Left renal pelvis (tissue), 4 donors: ENCODE data around the gene TSPO. TPM values are rescaled to one million over a fixed set of nuclear protein-coding genes. Genes with fewer than 3 reads are reported as not detected.

Experiments used
- DNase-seq, 4 donors: peaks; one replicate each; pipeline ENCODE4 v3.0.0-alpha.2; 2013; ENCODE audit warnings: low read depth in 4 of 4, low spot score in 3 of 4
- polyA plus RNA-seq, 4 donors: library from polyadenylated mRNA; unstranded; fragments of 120-200 nt; gene quantifications; one replicate each; pipeline ENCODE4 v1.2.1, GENCODE V29; 2013; ENCODE audit not compliant: insufficient read length in 4 of 4

TSPO gene
- polyA plus RNA-seq, 4 donors: 18.4 to 36.3 (median 22.1) TPM

DNA sequence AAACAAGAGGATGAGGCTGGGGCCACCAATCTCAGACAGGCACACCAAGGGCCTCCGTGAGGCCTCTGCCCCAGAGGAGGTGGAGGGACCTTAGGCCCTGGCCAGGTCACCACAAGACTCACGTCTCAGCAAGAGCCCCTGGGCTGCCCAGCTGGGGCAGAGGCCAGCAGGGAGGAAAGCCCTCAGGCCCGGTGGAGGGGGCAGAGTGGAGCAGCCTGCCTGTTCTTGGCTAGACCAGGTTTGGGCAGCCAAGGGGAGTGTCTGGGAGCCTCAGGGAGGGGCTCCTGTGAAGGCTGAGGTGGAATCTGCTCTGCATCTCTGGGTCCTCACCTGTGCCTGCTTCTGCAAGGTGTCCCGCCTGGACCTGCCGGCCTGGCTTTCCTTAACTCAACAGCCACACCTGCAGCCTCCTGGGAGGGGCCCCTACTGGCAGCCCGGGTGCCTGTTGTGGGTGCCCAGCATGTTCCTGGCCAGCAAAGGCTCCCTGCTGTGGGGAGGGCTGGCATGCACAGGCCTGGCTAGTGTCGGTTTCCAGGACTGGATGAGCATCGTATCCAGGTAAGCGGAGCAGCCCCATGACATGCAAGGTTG is 23.7 kb downstream of the TSPO start:
- DNase-seq: no peak

DNA sequence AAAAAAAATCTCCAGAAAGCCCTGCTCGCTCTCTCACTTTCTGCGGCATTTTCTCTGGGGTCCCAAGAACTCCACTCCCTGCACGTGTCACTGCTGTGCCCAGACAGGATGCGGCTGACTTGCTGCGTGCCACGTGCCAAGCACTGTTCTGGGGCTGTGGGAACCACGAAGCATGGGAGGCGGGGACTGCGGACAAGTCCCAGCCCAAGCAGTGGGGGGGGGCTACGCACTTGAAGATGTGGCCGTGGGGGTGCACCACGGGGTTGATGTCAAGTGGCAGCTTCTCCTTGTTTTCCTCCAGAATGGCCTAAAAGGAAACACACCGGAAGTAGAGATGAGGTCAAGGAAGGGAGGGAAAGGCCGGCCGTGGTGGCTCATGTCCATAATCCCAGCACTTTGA is 24.7 kb downstream of the TSPO start:
- no peak for DNase-seq

DNA sequence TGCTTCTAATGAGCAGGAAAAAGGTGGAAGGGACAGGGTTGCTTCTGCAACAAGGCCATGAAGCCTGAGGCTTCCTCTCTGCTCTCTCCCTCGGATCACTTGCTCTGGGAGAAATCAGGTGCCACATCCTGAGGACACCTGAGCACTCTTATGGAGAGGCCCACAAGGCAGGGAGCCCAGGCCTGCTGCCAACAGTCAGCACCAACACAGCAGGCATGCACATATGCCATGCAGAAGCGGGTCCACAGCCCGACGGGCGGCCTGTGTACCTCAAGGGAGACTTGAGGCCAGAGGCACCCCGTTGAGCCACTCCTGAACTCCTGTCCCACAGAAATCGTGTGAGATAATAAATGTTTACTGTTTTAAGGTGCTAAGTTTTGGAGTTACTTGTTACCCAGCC is 26.1 kb downstream of the TSPO start:
- DNase-seq: no peak

DNA sequence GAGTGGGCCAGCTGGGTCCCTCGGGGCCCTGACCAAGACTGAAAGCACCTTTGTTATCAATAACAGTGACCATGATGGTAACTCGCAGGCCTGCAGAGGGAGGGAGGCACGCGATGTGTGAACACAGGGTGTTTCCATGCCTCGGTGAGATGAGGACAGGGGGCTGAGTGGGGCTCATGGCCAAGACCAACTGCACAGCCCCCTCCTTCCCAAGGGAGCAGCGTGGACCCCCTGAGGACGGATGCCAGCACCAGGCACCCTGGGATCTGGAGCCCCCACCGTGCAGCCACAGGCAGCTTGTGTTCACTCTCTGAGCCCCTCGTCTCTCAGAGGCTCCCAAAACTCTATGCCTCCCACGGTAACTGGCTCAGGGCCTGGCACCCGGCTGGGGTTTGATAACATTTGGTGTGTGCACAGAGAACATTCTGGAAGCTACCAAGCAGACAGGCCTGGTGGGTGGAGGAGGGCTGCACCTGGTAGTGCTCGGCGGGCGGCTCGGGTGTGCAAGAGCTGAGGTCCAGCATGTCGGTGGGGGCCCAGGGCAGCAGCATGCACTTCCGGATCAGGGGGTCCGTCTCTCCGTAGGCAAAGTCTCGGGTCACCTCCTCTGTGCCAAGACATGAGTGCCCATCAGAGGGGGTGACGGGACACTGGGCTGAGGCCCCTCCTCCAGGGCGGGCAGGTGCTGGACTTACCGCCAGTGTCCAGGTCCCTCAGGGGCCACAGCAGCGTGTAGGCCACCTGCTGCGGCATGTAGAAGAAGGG is 28.0 kb downstream of the TSPO start:
- DNase-seq: no peak

DNA sequence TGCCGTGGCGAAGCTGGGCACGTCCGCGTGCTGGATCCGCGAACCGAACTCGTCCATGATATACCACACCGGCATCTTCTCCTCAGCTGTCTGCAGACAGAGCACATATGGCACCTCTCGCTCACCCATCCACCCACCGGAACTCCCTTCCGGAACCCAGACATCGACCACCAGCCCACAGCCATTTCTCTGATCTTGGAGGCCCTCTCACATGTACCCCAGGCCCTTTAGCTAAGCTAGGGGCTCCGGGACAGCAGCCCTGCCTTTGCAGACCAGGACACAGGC is 28.5 kb downstream of the TSPO start:
- no peak for DNase-seq

DNA sequence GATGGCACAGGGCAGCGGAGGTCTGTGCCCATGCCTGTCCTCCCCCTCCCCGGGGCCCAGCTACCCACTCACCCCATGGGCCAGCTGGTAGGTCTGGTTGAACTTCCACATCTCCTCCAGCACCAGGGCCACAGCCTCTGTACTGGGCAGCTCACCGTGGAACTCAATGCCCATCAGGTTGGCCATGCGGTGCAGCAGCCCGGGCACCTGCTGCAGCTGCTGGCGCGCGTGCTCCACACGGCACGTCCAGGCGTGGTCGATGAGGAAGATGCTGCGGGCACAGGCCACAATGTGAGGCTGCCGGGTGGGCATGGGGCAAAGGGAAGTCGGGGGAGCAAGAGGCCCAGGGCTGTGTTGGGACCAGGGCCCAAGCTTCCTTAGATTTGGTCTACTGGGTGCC is 29.3 kb downstream of the TSPO start:
- DNase-seq: no peak

DNA sequence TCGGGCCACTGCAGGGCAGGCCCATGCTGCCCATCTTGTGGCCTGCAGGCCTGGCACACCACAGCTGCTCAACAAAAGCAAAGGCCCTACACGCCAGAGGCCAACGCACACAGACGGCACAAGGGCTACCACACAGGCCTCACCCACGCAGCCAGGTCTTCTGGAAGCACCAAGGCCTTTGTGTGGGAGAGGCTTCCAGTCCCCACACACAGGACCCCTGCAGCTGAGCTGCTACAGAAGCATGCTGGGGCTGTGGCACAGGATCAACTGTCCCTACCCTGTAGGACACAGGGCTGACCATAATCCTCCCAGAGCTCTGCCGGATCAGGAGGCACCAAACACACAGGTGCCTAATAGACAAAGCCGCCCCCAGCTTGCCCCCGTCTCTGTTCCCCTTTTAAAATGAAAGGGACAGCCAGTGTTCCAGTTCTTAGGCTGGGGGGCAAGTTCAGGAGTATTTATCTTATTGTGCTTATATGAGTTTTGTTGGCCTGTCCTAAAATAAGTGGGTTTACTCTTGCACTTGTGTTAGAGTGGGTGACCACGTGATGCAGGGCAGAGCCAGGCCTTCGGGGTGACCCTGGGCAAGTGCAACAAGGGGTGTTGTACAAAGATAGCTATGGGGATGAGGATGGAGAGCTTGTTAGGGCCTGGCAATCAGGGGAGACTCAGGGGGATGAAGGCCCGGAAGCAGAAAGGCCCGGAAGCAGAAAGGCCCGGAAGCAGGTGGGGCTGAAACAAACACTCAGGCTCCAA is 30.1 kb downstream of the TSPO start:
- DNase-seq: no peak

DNA sequence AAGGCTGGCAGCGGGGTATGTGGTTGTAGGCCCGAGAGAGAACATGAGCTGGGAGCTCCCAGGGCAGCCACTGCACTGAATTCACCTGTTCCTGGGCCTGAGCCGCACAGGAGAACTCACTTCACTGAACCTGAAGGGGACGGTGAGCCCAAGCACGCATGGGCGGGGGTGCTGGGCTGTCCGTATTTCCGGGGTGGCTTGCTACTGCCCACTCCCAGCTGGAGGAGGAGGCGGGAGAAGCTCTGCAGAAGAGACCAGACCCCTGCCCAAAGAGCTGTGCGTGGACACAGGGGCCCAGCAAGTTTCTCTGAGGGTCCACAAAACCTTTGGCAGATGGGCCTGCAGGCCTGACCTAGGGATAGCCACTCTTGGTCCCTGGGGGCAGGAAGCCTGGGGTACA is 30.8 kb downstream of the TSPO start:
- DNase-seq: no peak

DNA sequence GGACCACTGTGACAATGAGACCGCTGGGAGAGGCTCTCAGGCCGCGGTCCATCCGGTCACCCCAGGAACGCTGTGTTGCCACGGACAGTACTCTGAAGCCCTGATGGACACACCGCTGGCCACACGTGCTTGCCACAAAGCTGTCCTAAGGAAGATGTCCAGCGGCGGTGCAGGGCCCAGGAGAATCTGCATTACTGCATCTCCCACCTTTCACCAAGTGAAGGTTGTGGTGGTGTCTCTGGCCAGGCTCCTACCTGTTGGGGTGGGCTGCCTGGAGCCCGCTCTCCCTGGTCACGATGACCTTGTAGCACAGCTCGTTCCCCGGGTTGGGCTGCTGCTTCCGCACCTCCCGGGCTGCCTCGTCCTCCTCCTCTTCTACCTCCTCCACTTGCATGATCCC is 31.4 kb downstream of the TSPO start:
- DNase-seq: no peak

DNA sequence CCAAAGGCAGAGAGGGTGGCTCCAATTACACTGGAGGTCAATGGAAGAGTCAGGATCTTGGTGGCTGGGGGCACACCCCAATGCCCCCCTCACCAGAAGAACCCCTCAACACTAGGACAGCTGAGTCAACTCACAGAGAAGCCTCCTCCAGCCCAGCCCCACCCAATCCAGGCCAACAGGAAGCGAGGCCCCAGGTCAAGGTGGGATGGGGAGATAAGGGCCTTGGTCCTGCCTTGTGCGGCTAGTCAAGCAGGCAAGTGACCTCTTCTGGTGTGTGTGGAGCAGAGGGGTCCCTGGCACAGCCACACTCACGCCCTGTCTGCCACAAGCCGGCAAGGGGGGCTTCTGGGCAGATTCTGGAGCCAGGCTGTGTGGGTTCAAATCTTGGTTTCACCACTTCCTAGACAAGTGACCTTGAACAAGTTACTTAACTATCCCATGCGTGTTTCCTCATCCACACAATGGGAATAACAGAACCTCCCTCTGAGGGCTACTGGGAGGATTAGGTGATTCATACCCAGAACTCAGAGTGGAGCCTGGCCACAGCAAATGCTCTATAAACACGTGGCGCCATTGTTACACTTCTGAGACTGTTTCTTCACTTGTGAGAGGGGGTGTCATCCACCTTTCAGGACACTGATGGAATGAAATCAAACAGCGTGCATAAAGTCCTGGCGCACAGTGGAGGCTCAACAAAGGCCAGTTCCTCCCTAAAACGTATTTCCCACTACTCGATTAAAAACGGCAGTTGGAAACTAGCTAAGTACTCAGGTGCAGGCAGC is 32.3 kb downstream of the TSPO start:
- DNase-seq: no peak

DNA sequence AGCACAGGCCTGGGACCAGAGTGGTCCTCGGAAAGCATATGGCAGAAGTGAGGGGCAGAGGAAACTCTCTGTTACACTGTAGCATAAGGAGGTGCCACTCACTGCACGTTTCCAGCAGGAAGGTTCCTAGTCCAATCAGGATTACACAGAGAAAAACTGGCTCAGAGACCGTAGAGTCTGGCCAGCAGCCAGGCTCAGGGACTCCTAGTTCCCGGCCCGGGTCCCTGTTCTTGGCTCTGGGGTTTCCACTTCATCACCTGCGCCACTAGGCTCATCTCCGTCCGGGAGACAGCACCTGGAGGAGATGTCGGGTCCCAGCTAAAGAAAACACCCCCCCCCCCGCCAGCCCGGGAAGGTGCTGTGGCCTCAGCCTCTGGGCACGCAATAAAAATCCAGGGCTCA is 34.5 kb downstream of the TSPO start:
- DNase-seq: no peak

DNA sequence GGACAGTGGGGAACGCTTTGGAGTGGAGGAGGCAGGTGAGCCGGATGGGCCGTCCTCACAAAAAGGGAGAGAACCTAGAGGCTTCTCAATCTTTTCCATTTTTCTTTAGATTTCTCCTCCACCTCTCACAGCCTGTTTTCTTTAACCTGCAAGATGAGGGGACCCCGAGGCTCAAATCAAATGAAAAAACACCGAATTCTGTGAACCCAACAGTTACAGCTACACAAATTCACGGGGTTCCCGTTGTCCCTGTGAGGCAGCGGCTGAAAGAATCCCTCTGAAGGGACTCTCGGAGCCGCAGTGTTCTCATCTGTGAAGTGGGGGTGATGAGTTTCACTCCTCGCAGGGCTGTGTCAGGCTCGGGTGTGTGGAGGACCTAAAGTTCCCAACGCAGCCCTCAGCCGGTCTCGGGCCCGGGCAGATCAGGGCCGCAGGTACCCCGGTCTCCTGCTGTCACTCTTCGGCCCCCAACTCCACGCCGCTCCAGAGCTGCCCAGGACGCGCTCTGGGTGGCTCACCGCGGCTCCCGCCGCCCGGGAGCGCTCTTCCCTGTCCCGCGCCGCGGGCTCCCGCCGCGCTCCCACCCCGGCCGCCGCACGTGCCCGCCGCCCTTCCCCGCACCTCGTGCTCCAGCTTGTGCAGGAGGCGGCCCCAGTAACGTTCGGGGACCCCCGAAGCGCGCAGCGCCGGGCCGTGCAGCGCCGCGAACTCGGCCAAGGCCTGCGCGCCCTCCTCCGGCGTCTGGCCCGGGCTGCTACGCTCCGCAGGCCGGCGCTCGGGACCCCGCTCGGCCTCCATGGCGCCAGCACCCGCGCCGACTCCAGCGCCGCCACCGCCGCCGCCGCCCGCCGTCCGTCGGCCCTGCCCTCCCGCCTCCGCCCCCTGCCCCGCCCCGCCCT is 35.2 kb downstream of the TSPO start, which contains the start of gene TTLL12:
Gene TTLL12, minus strand, starts transcription at position 863 of the 899 bp plus-strand sequence. Its CDS starts 65 bp downstream, at position 798.
- peak in 1 of 4 donors; percentile 42 for DNase-seq

DNA sequence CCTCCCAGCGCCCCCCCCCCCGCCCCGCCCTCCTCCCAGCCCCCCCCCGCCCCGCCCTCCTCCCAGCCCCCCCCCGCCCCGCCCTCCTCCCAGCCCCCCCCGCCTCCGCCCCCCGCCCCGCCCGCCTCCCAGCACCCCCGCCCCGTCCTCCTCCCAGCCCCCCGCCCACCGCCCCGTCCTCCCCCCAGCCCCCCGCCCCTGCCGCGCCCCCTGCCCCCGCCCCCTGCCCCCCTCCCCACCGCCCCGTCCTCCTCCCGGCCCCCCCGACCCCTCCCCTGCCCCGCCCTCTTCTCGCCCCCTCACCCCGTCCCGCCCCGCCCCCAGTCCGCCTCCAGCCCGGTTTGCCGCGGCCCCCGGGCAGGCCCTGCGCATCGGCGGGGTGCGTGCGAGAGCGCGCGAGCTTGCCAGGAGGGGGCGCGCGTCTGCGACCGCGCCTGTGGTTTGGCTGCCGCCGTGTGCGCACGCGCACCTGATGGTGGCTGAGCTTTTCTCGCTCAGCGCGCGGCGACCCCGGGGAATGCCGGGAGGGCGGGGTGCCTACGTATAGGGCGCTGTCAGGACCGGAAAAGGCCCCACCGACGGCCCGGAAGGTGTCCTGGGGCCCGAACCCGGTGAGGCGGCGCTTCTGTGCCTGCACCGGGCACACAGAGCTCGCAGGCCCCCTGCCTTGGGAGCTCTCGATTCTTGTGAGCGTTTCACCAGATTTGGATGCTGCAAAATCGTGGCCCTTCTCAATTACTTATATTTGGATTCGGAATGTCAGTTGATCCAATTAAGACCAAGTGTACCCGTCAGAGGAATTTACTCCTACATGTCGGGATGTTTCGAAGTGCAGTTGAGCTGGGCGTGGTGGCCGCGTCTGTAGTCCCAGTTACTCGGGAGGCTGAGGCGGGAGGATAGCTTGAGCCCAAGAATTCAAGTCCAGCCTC is 36.1 kb downstream of the TSPO start:
- peak; percentile 89 to 96 (median 92) for DNase-seq

DNA sequence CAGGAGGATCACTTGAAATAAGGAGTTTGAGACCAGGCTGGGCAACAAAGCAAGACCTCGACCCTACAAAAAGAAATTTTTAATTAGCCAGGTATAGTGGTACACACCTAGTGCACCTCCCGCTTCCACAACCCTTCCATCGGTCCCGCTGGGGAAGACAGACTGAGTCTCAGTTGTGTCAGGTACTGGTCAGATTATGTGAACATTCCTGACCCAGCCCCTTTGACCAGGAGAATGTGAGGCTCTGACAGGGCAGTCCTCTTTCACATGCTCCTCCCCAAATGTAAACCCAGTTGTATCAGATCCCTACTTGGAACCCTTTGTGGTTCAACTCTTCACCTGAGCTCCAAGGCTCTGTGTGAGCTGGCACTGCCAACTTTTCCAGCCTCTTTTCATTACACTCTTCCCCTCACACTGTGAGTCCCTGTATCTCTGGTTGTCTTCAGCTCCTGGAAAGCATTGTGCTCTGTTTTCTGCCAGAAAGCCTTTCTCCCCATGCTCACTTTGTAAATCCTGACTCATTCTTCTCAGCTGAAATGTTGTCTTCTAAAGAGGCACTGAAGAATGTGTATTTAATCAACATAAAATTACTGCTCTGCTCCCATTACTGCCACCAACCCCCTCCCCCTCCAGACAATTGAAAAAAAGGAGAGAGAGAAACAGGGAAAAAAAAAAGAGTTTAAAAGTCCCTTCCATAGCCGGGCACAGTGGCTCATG is 37.6 kb downstream of the TSPO start:
- no peak for DNase-seq

DNA sequence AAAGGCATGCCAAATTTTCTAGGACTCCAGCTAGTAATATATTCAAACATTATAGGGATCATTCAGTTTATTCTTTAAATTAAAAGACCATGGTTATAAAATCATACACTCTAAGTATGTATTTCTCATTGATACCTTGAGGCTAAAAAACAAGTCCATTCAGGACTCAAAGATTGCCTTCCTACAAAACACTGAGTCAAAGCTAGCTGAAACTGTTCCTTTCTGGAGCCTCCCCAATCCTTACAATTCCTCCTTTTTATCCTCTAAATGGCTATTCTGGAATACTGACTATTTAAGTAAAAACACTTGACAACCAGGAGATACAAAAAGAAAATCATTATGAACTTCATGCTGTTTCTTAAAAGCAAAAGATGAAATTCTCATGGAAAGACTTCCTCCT is 40.5 kb downstream of the TSPO start:
- DNase-seq: no peak

DNA sequence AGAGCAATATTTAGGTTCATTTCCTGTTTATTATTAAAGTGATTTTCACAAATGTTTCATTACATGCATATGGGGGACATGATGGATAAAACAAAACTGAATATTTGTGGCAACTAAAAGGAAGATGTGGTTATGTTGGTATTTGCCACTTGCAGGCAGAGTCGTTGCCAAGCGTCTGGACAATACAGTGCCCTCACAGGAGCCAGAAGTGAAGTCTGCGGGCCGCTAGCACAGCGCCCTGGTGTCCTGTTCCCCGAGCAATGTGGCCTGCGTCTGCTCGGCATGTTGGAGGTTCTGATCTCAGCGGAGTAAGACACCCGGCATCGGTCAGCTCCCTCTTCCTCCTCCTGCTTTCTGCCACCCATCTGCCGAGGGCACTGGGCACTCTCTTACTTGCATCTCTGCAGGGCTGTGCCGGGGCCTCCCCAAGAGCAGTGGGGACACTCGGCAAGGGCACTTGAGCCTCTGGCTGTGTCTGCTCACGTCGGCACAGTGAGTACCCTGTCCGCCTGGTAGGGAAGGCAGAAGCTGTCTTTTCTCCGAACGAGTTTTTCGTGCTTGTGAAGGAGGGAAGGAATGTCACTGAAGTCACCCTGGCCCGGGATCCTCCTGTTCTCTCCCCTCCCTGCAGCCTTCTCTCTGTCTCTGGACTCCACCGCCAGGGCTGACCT is 46.0 kb downstream of the TSPO start:
- no peak for DNase-seq

DNA sequence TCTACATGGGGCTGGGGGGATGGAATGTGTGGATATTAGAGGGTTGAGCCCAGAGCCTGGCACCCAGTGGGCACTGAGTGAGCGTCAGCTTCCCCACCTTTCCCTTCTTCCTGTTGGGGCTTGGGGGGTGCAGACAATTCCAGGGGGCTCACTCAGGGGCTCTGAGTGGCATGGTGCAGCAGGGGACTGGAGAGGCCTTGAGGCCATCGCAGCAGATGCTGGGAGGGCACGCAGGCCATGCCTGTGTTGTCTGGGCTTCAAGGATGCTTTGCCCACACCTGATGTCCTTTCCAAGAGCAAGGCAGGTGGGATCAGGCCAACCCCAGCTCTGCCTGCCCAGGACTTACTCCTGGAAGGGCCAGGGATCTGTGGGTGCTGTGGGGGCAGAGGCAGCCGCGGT is 46.8 kb downstream of the TSPO start:
- no peak for DNase-seq

DNA sequence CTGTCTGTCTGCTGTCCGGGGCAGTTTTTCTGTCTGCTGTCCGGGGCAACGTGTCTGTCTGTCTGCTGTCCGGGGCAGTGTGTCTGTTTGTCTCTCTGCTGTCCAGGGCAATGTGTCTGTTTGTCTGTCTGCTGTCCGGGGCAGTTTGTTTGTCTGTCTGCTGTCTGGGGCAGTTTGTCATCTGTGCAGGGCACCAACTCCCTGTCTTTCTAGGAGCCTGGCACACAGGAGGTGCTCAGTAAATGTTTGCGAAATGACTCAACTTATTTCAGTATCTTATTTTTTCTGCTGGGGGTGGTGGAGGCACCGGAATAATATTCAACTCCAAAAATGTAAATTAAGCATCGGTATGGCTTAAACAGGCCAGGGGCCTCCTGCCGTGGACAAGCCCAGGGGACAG is 47.6 kb downstream of the TSPO start:
- DNase-seq: no peak
